Stimulated activated CD8-positive, alpha-beta memory T cell treated with anti-CD3 and anti-CD28 coated beads, Interleukin-4, amount 100 ng/mL, for 4 hours (primary cell): ENCODE results near the gene DAB1.
"Not testable (repeated sequence)": the region's sequence is repeated elsewhere in the genome, so short reads cannot be mapped to it uniquely, and the experiment has no call there.

Experiments used
- DNase-seq, 2 donors: peaks; one replicate each; pipeline ENCODE4 v3.0.0-alpha.2; 2020; ENCODE audit warnings: low read depth in 2 of 2, low spot score in 1 of 2

DAB1 gene

GRCh38 chr1:57127976-57128375 lies 295.9 kb downstream of the DAB1 start:
- DNase-seq, result no peak

GRCh38 chr1:57124768-57125446 lies 299.0 kb downstream of the DAB1 start:
- DNase-seq, result no peak

- DNase-seq, result no peak
Observed at GRCh38 chr1:57124170-57124569, 299.7 kb downstream of the DAB1 start.

GRCh38 chr1:57122031-57122430 lies 301.8 kb downstream of the DAB1 start:
- DNase-seq, result no peak

- DNase-seq, result no peak
Observed at GRCh38 chr1:57118948-57119603, 304.8 kb downstream of the DAB1 start.

- no peak for DNase-seq
Observed at GRCh38 chr1:57117753-57118152, 306.1 kb downstream of the DAB1 start.

- no peak for DNase-seq
Observed at GRCh38 chr1:57116871-57117270, 307.0 kb downstream of the DAB1 start.

GRCh38 chr1:57115030-57115614 lies 308.7 kb downstream of the DAB1 start:
- DNase-seq, result no peak

- no peak for DNase-seq
Observed at GRCh38 chr1:57112148-57112547, 311.7 kb downstream of the DAB1 start.

- DNase-seq, result no peak
Observed at GRCh38 chr1:57111175-57111574, 312.7 kb downstream of the DAB1 start.

- DNase-seq, result no peak
Observed at GRCh38 chr1:57109883-57110282, 314.0 kb downstream of the DAB1 start.

GRCh38 chr1:57109247-57109646 lies 314.6 kb downstream of the DAB1 start:
- no peak for DNase-seq

- no peak for DNase-seq
Observed at GRCh38 chr1:57106296-57106695, 317.6 kb downstream of the DAB1 start.

GRCh38 chr1:57102561-57103326 lies 321.1 kb downstream of the DAB1 start:
- DNase-seq, result no peak

- DNase-seq, result no peak
Observed at GRCh38 chr1:57101209-57101608, 322.7 kb downstream of the DAB1 start.

GRCh38 chr1:57094749-57095148 lies 329.1 kb downstream of the DAB1 start:
- no peak for DNase-seq

GRCh38 chr1:57093122-57093521 lies 330.7 kb downstream of the DAB1 start:
- no peak for DNase-seq

- no peak for DNase-seq
Observed at GRCh38 chr1:57091642-57092041, 332.2 kb downstream of the DAB1 start.

GRCh38 chr1:57089855-57090254 lies 334.0 kb downstream of the DAB1 start:
- no peak for DNase-seq

GRCh38 chr1:57089221-57089620 lies 334.6 kb downstream of the DAB1 start:
- no peak for DNase-seq

GRCh38 chr1:57088653-57089052 lies 335.2 kb downstream of the DAB1 start:
- DNase-seq, result no peak

GRCh38 chr1:57087660-57088059 lies 336.2 kb downstream of the DAB1 start:
- not testable (repeated sequence) for DNase-seq
